ENCODE data around the gene PPM1A.
"Not testable (repeated sequence)": the region's sequence is repeated elsewhere in the genome, so short reads cannot be mapped to it uniquely, and the experiment has no call there.

Gene PPM1A

DNA sequence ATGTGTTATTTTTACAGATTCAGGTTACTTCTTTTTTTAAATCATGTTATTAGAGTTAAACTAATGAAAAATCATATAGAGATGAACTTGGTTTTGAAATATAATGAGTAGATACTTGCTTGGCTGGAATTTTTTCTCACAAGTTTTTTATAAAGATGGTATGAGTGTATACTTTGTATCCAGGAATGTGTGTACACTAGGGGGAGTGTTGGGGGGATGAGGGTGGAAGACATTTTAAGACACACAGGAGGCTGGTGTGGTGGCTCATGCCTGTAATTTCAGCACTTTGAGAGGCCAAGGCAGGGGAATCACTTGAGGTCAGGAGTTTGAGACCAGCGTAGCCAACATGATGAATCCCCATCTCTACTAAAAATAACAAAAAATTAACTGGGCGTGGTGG, 23.2 kb downstream of the PPM1A start:
- no peak for DNase-seq

DNA sequence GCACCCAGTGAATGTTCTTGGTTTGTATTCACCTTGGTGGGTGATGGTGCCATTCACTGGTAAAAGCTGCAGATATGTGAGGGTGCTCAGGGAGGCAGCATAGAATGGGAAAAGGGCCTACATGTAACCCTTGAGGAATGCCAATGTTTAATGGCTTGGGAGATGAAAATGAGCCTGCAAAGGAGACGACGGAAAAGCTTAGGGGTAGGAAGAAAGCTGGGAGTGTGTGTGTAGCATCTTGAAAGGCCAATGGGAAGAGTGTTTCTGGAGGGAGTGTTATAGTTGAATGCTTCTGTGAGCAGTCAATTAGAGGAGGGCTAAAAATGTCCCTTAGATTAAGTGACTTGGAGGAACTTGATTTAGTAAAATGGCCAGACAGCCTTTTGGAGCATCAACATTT, 24.9 kb downstream of the PPM1A start:
- DNase-seq = no peak

DNA sequence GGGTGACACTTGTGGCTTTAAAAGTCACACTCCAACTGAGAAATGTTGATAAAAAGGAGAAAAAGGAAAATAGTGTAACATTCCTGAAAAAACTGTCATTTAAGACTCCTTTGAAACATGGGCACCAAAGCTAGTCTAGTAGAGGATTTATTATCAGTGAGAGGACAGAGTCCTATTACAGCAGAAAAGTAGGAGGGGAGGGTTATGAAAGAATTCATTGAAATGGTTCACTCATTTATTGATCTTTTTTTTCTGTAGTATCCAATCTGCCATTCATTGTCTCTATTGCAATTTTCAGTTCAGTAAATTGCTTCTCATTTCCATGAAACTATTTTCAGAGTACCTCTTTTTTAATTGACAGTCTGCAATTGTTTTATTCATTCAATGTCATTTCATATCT, 25.4 kb downstream of the PPM1A start:
- DNase-seq = no peak

DNA sequence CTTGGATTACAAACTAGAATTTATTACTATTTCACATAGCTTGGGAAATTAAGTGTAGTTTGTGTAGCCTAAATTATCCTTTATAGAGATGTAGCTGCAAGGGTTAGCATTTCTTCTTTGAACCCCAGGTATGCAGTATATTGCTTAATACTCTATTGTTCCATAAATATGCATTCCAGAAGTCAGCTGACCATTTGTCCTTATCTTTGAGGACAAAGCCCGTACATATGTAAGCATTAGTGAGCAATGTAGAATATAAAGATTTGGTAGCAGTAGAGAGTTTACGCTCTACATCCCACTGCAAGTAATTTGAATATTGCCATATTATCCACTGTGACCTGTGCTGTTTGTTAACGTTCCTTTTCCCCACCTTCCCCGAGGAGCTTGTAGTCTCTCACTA, 26.9 kb downstream of the PPM1A start:
- DNase-seq = no peak

DNA sequence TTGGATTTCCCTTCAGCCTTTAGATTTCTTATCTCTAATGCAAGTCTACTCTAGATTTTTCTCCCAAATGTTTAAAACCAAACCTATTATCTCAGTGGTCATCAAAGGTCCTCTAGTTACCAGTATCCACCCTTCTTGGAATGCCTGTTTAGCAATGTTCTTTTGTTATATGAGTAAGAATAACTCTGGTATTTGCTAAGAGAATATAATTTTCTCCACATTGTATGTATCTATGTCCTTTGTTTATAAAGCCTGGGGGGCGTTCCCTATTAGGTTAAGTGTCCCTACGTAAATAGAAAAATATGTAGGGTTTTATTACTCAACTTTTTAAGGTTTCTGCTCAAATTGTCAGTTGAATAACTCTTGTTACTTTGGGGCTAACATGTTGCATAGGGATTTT, 27.3 kb downstream of the PPM1A start:
- DNase-seq = no peak

DNA sequence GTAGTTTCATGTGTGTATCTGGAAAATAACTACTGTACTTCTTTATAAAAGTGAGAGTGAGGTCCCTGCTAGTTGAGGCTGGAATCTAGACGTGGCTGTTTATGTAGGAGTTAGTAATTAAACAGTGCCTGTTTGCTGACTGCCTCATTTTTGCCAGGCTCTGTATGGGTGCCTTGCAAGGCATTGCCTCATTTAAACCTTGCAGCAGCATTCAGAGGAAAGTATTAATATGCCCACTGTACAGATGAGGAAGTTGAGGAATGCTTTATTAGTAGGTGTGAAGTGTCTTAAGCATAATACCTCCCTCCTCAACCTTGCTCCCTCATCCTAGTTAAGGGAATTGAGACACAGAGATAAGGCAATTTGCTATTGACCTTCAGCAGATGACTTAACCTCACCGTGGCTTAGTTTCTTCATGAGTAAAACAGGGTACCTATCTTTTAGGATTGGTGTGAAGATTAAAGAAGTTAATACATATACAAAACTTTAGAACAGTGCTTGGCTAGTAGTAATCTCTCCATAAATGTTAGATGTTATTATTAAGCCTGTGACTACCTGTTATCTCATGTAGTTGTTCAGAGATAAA, 28.7 kb downstream of the PPM1A start:
- DNase-seq = no peak

DNA sequence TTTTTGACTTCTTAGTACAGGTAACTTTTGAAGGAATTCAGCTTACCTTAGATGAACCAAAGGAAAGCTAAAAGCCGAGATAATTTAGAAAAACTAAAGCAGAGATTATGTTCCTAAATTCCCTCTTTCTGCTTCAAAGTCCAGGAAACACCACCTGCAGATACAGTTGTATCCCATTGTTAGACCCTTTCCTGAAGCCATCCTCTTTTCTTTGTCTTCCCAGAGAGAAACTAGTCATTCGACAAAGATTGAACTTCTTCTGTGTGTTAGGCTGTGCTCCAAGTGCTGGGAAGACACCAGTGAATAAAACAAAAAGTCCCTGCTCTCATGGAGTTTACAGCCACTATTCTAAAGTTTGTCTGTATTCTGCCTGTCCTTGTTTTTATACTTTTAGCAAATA, 29.3 kb downstream of the PPM1A start:
- no peak for DNase-seq

DNA sequence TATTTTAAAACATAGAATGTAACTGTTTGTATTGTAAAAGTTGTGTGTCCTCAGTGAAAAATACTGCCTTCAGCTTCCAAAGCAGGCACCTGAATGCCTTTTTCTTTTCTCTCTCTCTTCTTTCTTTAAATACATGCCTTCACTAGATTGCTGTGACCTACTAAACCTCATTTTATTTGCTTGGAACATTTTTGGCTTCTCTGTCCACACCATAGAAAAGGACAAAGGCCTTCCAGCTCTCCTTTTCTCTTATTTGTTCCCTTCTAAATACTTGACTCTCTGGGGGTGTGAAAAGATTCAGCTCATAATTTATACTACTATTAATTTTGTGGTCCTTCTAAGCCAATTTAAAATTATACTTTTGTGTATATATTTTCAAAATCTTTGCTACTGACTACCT, 38.4 kb downstream of the PPM1A start:
- no peak for DNase-seq

DNA sequence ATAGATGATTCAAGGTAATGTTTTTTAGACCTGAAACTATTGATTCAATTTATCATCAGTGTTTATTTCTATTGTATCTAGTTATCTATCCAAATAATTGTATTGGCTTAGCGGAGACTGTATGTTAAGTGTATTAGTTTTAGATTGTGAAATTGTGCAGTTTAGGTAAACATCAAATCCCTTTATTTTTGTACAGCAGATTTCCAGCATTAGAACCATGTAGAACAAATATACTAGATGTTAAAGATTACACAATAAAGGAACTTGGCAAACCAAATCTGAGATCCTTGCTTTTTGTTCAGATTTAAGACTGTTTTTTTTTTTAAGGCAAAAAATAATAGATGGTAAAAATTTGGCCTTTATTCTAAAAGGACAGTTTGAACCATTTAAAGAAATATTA, 39.3 kb downstream of the PPM1A start:
- DNase-seq = no peak

DNA sequence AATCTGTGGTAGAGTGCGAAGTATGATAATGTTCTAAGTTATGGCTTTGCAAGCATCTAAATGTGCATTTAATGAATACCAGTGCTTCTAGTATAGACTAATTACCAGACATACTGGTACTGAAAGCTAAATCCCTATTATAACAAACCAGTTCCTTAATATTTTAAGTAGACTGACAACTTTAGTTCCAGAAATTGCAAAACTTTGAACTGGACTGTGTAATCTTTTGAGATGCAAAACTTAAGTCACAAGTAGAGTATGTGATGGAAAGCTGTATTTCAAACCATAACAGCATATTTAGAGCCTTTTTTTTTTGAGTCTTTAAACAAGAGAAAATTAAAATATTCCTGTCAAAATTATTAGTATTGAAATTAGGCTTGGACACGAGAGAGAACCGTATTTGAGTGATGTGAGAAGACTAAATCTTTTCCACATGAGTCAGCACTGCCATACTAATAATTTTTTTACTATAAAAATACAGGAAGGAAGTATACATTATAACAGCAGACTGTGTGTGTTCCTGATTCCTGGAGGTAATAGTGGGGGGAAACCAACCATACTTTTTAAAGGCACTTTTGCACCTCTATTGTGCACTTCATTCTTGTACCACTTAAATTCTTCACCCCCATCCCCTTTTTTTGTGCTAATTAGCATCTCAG, 45.5 kb downstream of the PPM1A start:
- DNase-seq = no peak

DNA sequence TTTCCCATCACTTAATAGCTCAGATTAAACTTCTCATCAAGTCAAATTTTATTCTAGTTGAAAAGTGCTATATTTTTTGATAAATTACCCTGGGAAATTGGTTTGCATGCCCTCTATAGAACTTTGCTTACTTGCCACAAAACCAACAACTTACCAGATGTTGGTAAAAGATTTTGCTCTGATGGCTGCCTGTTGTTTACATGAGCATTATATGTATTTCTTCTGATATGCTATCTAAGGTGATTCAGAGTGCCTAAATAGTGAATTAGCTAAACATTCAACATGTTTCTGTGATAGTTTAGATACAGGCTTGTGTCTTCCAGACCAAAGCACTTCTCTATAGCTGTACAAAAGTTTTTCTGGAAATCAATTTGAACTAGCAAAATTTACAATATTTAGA, 51.0 kb downstream of the PPM1A start:
- DNase-seq = no peak

DNA sequence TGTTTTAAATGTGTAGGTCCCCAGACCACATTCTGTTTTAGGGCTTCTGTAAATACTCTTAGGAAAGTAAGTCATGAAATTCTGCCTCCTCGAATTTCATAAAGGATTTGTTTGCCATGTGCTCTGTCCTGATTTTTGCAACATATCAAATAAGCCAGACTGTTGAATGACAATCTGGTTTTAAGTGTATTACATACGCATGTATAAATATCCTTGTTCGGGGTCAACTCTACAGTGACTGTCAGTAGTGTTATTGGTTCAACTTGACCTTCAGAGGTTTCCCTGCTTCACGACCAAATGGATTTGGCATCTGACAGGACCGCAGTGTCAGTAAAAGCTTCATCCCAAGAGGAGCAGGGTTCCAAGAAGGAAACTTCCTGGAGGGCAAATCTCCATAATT, 52.7 kb downstream of the PPM1A start:
- DNase-seq = no peak

DNA sequence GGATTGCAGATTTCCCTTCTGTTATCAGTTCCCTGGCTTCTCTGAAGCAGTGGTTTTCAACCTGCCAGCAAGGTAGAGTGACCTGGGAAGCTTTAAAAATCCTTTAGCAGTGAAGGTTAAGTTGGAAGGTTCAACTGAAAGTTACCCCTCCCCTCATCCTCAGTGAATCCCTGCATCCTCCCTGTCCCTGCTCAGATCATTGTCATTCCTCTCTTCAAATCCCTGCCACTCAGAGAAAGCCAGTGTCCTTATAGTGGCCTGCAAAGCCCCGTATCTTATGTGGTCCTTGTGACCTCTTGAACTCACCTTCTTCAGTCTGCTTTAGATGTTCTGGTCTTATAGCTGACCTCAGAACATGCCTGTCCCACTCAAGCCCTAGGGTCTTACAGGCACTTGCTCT, 53.6 kb downstream of the PPM1A start:
- DNase-seq = no peak

DNA sequence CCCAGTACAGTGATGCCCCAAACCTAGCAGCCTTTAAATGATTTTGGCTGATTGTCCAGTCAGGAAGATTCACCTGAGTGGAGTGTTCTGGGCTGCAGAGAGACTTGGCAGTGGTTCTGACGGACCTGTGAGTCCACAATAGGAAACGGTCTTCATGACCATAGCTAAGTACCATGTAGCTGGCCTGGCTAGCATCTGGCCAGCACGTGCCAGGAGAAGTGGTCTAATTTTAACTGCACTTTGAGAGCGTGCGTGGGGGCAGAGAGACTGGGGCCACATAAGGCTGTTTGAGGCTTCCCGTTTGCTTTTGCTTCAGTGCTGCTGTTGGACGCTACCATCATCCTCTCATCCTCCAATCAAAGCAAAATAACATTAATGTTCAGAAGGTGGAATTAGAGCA, 54.7 kb downstream of the PPM1A start:
- DNase-seq = no peak

DNA sequence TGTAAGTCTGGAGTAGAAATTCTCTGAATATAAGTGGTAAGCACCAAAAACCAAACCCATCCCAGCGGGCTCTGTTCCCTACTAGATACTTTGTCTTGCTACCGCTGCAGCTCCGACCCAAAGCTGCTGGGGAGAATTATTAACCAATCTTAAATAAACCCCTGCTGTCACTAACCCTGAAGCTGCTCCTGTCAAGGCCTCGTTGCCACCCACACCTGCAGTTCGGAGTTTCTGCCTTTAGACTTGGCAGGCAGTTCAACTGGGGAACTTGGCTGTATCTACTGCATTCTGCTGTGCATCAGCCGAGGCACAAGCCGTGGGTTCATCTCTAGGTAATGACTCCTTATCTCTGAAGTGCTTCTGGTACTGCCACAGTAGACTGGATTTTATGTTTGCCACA, 55.5 kb downstream of the PPM1A start:
- DNase-seq = no peak

DNA sequence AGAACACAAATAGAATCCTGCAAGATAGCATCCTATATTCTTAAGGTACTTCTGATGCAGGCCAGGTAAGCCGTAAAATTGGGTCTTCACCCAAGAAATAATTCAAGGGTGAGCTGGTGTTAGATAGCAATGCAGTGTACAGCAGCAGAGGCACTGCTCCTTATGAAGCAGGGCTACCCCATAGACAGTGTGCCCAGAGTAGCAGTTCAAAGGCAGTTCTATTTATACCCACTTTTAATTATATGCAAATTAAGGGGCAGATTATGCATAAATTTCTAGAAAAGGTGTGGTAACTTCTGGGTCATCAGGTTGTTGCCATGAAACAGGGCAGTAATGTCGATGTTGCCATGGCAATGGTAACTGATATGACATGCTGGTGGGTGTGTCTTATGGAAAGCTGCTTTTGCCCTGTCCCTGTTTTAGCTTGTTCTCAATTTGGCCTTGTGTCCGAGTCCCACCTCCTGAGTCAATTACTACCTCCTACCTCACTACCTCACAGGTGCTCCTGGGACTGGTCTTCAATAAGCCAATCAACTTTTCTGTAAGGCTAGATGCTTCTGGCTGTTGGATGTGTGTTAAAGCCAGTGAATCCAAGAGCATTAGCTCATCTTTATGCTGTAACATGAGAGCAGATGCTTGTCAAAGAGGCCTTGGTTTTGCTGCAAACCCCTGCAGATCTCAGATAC, 61.0 kb downstream of the PPM1A start:
- DNase-seq = no peak

DNA sequence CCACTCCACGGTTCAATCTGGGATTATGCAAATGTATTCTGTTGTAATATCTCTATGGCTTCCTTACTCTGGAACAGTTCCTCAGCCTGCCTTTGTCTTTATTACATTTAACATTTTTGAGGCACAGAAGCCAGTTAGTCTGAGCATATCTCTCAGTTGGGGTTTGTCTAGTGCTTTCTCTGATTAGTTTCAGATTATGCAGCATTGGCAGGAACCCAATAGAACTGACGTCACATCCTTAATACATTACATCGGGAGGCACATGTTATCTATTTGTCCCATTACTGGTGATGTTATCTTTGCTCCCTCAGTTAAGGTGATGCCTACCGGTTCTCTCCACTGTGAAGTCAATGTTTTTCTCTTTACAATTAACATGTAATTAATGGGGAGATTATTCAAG, 62.4 kb downstream of the PPM1A start:
- no peak for DNase-seq

DNA sequence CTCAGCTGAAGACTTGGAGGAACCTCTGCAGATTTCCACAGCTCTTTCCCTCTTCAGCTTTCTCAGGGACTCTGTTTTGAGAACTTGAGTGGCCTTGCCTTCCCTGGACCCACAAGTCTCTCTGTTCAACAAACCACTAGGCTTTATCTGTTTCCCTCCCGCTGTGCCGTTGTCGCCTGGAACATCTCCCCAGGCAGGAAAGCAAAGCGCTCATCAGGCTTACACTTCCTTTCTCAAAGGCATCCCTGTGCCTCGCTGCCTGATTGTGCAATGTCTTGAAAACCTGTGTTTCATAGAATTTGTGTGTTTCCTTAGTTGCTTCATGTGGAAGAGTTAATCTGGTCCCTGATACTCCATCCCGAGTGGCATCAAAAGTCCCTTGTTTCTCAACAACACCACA, 64.1 kb downstream of the PPM1A start:
- DNase-seq = no peak

DNA sequence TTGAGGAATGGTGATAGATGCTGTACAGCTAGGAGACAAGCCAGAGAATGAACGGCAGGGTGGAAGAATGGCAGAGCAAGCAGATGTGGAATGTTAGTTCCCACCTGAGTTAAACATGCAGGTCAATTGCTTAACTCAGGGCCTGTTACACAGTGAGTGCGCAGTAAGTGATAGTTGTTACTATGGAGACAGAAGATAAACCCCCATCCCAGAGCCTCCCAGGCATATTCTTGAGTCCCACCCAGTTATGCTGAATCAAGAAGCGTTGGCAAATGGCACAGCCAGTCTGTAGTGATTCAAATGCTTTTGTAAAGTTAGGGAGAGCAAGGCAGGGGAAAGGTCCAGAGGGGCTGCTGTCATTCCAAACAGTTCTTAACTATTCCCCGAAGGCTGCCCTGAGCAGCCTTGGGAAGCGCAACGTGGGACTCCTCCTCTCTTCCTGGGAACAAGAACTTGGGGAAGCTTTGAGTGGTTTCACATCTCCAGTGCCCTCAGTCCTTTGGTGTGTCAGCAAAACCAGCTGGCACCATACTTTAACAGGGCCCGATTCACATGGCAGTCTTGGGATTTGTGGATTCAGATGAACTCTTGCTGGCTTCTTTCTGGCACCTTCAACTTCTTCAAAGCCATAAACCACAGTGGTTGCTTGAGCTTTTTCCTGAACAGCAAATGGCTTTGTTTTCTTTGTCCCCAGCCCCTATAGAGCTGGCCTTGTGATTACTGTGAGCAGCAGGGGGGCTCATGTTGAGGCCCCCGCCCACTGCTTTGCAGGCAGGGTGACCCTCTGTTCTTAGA, 66.4 kb downstream of the PPM1A start:
- no peak for DNase-seq

DNA sequence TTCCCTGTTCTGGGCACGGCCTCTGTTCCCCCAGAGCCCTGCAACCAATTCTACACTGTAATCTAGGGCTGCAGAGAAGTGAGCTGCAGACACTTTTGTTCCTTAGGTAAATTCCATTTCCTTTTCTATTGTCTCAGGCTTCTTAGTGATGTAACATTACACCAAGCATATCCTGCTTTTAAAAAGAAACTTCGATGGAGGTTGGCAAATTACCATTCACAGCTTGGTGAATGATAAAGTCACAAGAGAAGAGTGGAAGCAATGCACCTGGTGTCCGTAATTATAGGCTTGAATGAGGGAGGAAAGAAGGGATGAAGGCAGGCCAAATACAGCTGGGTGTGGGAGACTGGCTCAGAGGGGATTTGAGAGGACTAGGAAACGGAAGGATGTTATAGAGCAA, 68.6 kb downstream of the PPM1A start:
- no peak for DNase-seq

DNA sequence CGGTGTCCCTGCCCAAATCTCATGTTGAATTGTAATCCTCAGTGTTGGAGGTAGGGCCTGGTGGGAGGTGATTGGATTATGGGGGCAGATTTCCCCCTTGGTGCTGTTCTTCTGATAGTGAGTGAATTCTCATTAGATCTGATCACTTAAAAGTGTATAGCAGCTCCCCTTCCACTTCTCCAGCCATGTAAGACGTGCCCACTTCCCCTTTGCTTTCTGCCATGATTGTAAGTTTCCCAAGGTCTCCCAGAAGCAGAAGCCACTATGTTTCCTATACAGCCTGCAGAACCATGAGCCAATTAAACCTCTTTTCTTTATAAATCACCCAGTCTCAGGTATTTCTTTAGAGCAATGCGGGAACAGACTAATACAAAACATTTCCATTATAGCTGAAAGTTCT, 71.8 kb downstream of the PPM1A start:
- DNase-seq = not testable (repeated sequence)

DNA sequence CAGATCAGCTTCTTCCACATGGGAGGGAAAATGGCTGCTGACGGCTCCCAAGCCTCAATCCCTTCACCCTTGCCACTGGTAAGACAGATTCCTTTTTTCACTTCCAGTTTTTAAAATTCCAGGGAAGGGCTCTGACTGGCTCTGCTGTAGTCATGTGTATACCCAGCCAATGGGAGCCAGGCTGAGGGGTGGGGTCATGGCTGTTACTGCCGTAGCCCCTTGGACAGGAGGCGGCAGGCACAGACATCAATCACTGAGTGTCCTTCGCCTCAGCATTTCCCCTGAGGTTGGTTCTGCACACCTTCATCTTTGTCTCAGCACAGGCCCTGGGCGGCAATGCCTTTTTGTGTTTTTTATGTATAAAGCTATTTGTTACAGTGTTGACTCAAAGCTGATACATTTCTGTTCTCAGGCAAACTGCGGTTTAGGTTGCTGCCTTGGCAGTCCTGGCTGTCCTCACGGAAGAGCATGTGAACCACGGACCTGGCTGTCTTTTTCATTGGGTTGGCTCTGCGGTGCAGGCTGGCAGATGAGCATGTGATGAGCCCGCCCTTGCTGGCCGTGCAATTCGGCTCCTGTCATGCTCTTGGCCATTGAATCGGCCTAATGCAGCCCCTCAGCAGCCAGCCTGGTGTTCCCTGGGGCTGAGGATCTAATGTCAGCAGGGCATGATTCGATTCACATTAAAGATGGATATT, 74.3 kb downstream of the PPM1A start:
- no peak for DNase-seq

DNA sequence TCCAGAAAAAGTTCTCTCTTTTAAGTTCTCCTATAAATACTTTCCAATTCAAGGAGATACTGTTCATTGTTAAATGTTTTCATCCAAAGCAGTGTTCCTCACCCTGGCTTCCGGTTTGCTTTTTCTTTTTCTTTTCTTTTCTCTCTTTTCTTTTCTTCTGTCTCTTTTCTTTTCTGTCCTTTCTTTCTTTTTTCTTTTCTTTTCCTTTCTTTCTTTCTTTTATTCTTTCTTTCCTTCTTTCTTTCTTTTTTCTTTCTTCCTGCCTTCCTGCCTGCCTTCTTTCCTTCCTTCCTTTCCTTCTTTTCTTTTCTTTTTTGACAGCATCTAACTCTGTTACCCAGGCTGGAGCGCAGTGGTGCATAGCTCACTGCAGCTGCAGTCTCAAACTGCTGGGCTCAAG, 75.8 kb downstream of the PPM1A start:
- DNase-seq = no peak

Measured in NCI-H1930 (cell line).